ENCODE data around the gene CNTNAP1.
A peak's percentile ranks its signal among the peaks of the same experiment; 100 is the strongest.
"Not testable (repeated sequence)": the region's sequence is repeated elsewhere in the genome, so short reads cannot be mapped to it uniquely, and the experiment has no call there.

CNTNAP1 gene

GRCh38 chr17:42720996-42721583 is 38.8 kb downstream of the CNTNAP1 start:
- H3K4me3 ChIP-seq (ENCODE audit: low read depth, low read length), result no peak overlapping the region
- TF ChIP-seq CTCF (IDR thresholded peaks at IDR 0.05; ENCODE audit: borderline replicate concordance, insufficient read depth, low read depth, low read length), result peak; percentile 50; the same call in 1 of the 2 replicates

GRCh38 chr17:42723636-42724035 is 41.3 kb downstream of the CNTNAP1 start:
- TF ChIP-seq CTCF (IDR thresholded peaks at IDR 0.05; ENCODE audit: borderline replicate concordance, insufficient read depth, low read depth, low read length), result no peak
- H3K4me3 ChIP-seq (ENCODE audit: low read depth, low read length), result no peak overlapping the region

- no peak overlapping the region for H3K4me3 ChIP-seq (ENCODE audit: low read depth, low read length)
- no peak for TF ChIP-seq CTCF (IDR thresholded peaks at IDR 0.05; ENCODE audit: borderline replicate concordance, insufficient read depth, low read depth, low read length)
These were observed 42.8 kb downstream of the CNTNAP1 start for GRCh38 chr17:42725143-42725542.

- TF ChIP-seq CTCF (IDR thresholded peaks at IDR 0.05; ENCODE audit: borderline replicate concordance, insufficient read depth, low read depth, low read length), result no peak
- H3K4me3 ChIP-seq (ENCODE audit: low read depth, low read length), result no peak overlapping the region
These were observed 58.4 kb downstream of the CNTNAP1 start for GRCh38 chr17:42740699-42741098.

GRCh38 chr17:42742916-42743315 is 60.6 kb downstream of the CNTNAP1 start:
- H3K4me3 ChIP-seq (ENCODE audit: low read depth, low read length), result not testable (repeated sequence)

- no peak for TF ChIP-seq CTCF (IDR thresholded peaks at IDR 0.05; ENCODE audit: borderline replicate concordance, insufficient read depth, low read depth, low read length)
- H3K4me3 ChIP-seq (ENCODE audit: low read depth, low read length), result peak overlapping the region; percentile 68
These were observed 61.4 kb downstream of the CNTNAP1 start for GRCh38 chr17:42743595-42744282.

GRCh38 chr17:42744283-42744805 is 62.0 kb downstream of the CNTNAP1 start:
- TF ChIP-seq CTCF (IDR thresholded peaks at IDR 0.05; ENCODE audit: borderline replicate concordance, insufficient read depth, low read depth, low read length), result no peak
- peak overlapping the region; percentile 68 for H3K4me3 ChIP-seq (ENCODE audit: low read depth, low read length)
